Common myeloid progenitor, CD34-positive (primary cell): ENCODE measurements around the gene MYOCD.

Experiments
- CTCF ChIA-PET: fragments of 350-600 bp; sonication (Branson Sonifier 250); formaldehyde crosslinking; loops from one replicate; lab custom pipeline; 2021; ENCODE audit warnings: antibody characterized with exemption; lab: Charles Lee
- POLR2A ChIA-PET: fragments of 350-600 bp; sonication (Branson Sonifier 250); formaldehyde crosslinking; loops from one replicate; lab custom pipeline; 2021; ENCODE audit warnings: antibody characterized with exemption; lab: Charles Lee
- DNase-seq, 3 donors: peaks; one replicate each; pipeline versions ENCODE4 v3.0.0 to v3.0.0-alpha.2; 2013
- H3K27ac ChIP-seq, 2 experiments: 1 replicate in 1 of 2; 2 replicates in 1 of 2; pipeline ENCODE4 v1.7.0; 2013; ENCODE audit warnings: inconsistent platforms in 2 of 2, low read length in 2 of 2, mild to moderate bottlenecking in 2 of 2, low read depth in 1 of 2, moderate library complexity in 1 of 2; ENCODE audit not compliant: severe bottlenecking in 2 of 2, insufficient read depth in 1 of 2, poor library complexity in 1 of 2
- H3K27me3 ChIP-seq, 5 experiments: replicated peaks in 2 of 5; 1 replicate in 3 of 5; 2 replicates in 2 of 5; pipeline versions ENCODE4 v1.6.1 to v1.7.0; 2013; ENCODE audit warnings: low read length in 4 of 5, mild to moderate bottlenecking in 2 of 5, moderate library complexity in 2 of 5, inconsistent platforms in 1 of 5; ENCODE audit not compliant: insufficient read depth in 5 of 5, control insufficient read depth in 4 of 5
- H3K36me3 ChIP-seq, 4 experiments: 1 replicate in 2 of 4; 2 replicates in 2 of 4; pipeline versions ENCODE4 v1.6.1 to v1.7.0; 2013; ENCODE audit warnings: low read length in 3 of 4, control low read depth in 1 of 4, mild to moderate bottlenecking in 1 of 4; ENCODE audit not compliant: control insufficient read depth in 4 of 4, insufficient read depth in 4 of 4
- H3K4me1 ChIP-seq, 4 experiments: 1 replicate in 3 of 4; 2 replicates in 1 of 4; pipeline versions ENCODE4 v1.6.1 to v1.7.1; 2013; ENCODE audit warnings: low read length in 3 of 4, mild to moderate bottlenecking in 3 of 4, control low read depth in 1 of 4, inconsistent platforms in 1 of 4, moderate library complexity in 1 of 4; ENCODE audit not compliant: control insufficient read depth in 4 of 4, insufficient read depth in 4 of 4; ENCODE audit errors: control extremely low read depth in 1 of 4
- H3K4me3 ChIP-seq, 7 experiments: 1 replicate in 4 of 7; 2 replicates in 3 of 7; pipeline versions ENCODE4 v1.5.1 to v1.7.0; 2013; ENCODE audit warnings: mild to moderate bottlenecking in 7 of 7, low read length in 6 of 7, moderate library complexity in 6 of 7, inconsistent platforms in 2 of 7, low read depth in 2 of 7, control low read depth in 1 of 7; ENCODE audit not compliant: insufficient read depth in 4 of 7, control insufficient read depth in 1 of 7; ENCODE audit errors: extremely low read depth in 1 of 7
- H3K9me3 ChIP-seq, 5 experiments: 1 replicate in 4 of 5; 2 replicates in 1 of 5; pipeline versions ENCODE4 v1.6.1 to v1.7.1; 2013; ENCODE audit warnings: low read length in 4 of 5, mild to moderate bottlenecking in 2 of 5, inconsistent platforms in 1 of 5, low read depth in 1 of 5, moderate library complexity in 1 of 5; ENCODE audit not compliant: control insufficient read depth in 4 of 5, insufficient read depth in 2 of 5; ENCODE audit errors: control extremely low read depth in 1 of 5
- WGBS: methylation state at CpG from one replicate; pipeline ENCODE4 v1.1.5; 2013; ENCODE audit not compliant: insufficient coverage; 5-methylcytosine and 5-hydroxymethylcytosine counted together

The MYOCD gene

GRCh38 chr17:12794919-12795532 lies 129.3 kb downstream of the MYOCD start:
- ChIA-PET CTCF (no interaction called here), POLR2A (no interaction called here)
- H3K4me1 ChIP-seq: peaks cover 0 to 15% (median 4%) of the 10 kb centered on the region in 4 experiments
- 53% methylated on average over 4 of the region's 6 CpGs for whole genome bisulfite sequencing
- H3K27me3 ChIP-seq: peaks cover 0 to 20% (median 4%) of the 10 kb centered on the region in 5 experiments
- H3K27ac ChIP-seq: no peak overlapping the region
- DNase-seq: peak in 1 of 3 donors; percentile 21
- no peaks in the 10 kb centered on the region for H3K9me3 ChIP-seq
- no peaks in the 10 kb centered on the region for H3K36me3 ChIP-seq
- H3K4me3 ChIP-seq: no peak overlapping the region

DNA sequence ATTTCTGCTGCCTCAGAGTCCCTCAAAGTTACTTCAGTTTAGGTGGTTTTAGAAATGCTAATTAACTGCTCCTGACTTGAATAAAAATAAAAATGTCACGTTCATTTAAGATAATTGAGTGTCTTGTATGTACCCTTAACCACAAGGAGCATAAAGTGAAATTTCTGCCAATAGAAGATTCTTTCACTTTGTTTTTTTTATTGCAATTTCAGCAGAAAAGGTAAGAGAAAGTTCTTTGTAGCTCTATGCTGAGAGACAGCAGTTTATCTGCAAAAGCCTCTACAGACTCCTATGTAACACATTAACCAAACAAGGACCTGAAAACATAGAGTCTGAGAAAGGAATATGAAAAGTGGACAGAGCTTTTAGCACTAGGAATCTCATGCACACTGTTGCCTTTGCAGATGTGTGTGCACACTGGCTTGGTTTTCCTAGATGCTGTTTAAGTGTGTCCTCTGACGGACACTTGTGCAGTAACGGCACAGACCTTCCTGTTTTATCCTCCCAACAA lies 135.2 kb downstream of the MYOCD start:
- Histone ChIP-seq H3K4me1 (no peaks in the 10 kb centered on the region), H3K36me3 (no peaks in the 10 kb centered on the region), H3K4me3 (no peak overlapping the region), H3K9me3 (no peaks in the 10 kb centered on the region), H3K27me3 (no peaks in the 10 kb centered on the region), H3K27ac (no peak overlapping the region)
- DNase-seq: no peak
- POLR2A ChIA-PET: no interaction called here
- CTCF ChIA-PET: no interaction called here
- 90% methylated on average over 2 of the region's 3 CpGs for WGBS

- Histone ChIP-seq H3K27ac (no peak overlapping the region), H3K4me1 (no peaks in the 10 kb centered on the region), H3K27me3 (no peaks in the 10 kb centered on the region), H3K9me3 (peaks cover 0 to 26% (median 6%) of the 10 kb centered on the region in 5 experiments), H3K36me3 (no peaks in the 10 kb centered on the region), H3K4me3 (no peak overlapping the region)
- ChIA-PET POLR2A (no interaction called here), CTCF (no interaction called here)
- no peak for DNase-seq
- 100% methylated on average over 1 of the region's 1 CpG for WGBS
Measured at GRCh38 chr17:12806630-12807029, 140.9 kb downstream of the MYOCD start.

- no peak overlapping the region for H3K27ac ChIP-seq
- H3K4me3 ChIP-seq: no peak overlapping the region
- POLR2A ChIA-PET: no interaction called here
Measured at GRCh38 chr17:12808723-12809122, 143.0 kb downstream of the MYOCD start.

DNA sequence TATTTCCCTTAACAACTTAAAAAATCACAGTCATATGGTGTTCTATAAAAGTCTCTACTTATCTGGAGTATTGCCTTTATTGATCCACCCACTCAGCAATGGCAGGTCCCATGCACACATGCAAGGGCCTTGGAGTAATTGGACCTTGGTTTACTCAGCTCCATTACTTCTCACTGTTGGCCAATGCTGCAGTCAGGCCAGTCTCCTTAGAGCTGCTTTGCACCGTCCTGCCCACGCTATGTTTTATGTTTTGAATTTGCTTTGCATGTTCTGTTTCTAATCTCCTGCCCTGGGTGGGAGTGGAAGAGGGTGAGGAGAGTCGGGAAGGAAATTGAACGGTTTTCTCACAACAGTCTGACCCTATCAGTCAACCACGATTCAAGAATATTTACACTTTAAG lies 147.2 kb downstream of the MYOCD start:
- POLR2A ChIA-PET: no interaction called here
- Histone ChIP-seq H3K27me3 (no peaks in the 10 kb centered on the region), H3K9me3 (peaks cover 0 to 19% (median 6%) of the 10 kb centered on the region in 5 experiments), H3K4me1 (no peaks in the 10 kb centered on the region), H3K36me3 (no peaks in the 10 kb centered on the region), H3K27ac (no peak overlapping the region), H3K4me3 (no peak overlapping the region)
- CTCF ChIA-PET: no interaction called here
- WGBS: no CpG with 5 or more reads among the region's 5 CpGs
- no peak for DNase-seq

More at GRCh38 chr17:12808723-12809122, 143.0 kb downstream of the MYOCD start:
- Histone ChIP-seq H3K9me3 (peaks cover 0 to 26% (median 6%) of the 10 kb centered on the region in 5 experiments), H3K27me3 (no peaks in the 10 kb centered on the region), H3K36me3 (no peaks in the 10 kb centered on the region), H3K4me1 (no peaks in the 10 kb centered on the region)
- 97% methylated on average over 3 of the region's 3 CpGs for WGBS
- DNase-seq: no peak
- CTCF ChIA-PET: no interaction called here

- POLR2A ChIA-PET: no interaction called here
- no peaks in the 10 kb centered on the region for H3K36me3 ChIP-seq
- CTCF ChIA-PET: no interaction called here
- no peak overlapping the region for H3K27ac ChIP-seq
- H3K4me1 ChIP-seq: no peaks in the 10 kb centered on the region
- no peak overlapping the region for H3K4me3 ChIP-seq
- H3K27me3 ChIP-seq: no peaks in the 10 kb centered on the region
- WGBS: 95% methylated on average over 8 of the region's 9 CpGs
- peaks cover 0 to 11% (median 0%) of the 10 kb centered on the region in 5 experiments for H3K9me3 ChIP-seq
- DNase-seq: no peak
Measured at GRCh38 chr17:12813664-12814063, 148.0 kb downstream of the MYOCD start.

DNA sequence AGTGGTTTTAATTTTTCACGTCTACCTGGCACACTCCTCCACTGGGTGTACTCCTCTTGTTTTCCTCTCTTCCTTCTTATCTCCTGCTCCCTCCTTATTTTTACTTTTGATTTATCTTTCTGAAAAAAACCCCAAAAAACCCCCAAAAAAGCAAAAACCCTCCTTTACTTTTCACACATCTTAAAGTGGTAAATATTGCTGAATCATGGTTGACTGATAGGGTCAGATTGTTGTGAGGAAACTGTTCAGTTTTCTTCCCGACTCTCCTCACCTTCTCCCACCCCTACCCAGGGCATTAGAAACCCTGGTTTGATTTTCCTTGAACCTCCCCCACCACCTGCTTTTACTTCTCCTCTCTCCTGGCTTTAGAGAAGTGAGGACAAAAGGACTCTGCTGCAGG lies 149.0 kb downstream of the MYOCD start:
- ChIA-PET POLR2A (no interaction called here), CTCF (no interaction called here)
- Histone ChIP-seq H3K4me3 (no peak overlapping the region), H3K27ac (no peak overlapping the region), H3K27me3 (no peaks in the 10 kb centered on the region), H3K4me1 (no peaks in the 10 kb centered on the region), H3K9me3 (peaks cover 0 to 6% (median 0%) of the 10 kb centered on the region in 5 experiments), H3K36me3 (no peaks in the 10 kb centered on the region)
- no peak for DNase-seq
- WGBS: no CpG with 5 or more reads among the region's 2 CpGs
